PC-9 (cell line): Measurements from ENCODE around the gene PTCSC3. TPM values are rescaled to one million over a fixed set of nuclear protein-coding genes. Genes with fewer than 3 reads are reported as not detected.

Source experiments
- BruUV-seq: library from RNA; stranded (reverse); fragments of 400-500 nt; replicated peaks from 2 replicates; lab custom pipeline; 2021; lab: Mats Ljungman, UMichigan
- CTCF ChIA-PET: fragments of 300-600 bp; sonication (Branson Sonifier 250); formaldehyde crosslinking; loops from one replicate; lab custom pipeline; 2022; ENCODE audit warnings: antibody characterized with exemption; lab: Charles Lee
- POLR2A ChIA-PET: fragments of 300-600 bp; sonication (Branson Sonifier 250); formaldehyde crosslinking; loops from one replicate; lab custom pipeline; 2022; ENCODE audit warnings: antibody characterized with exemption; ENCODE audit not compliant: unreplicated experiment; lab: Charles Lee
- DNase-seq, 2 experiments: peaks; one replicate each; pipeline versions ENCODE4 v3.0.0 to v3.0.0-alpha.2; 2015 to 2022; ENCODE audit warnings: mixed read lengths in 1 of 2
- H2AFZ ChIP-seq: fragments of 200-600 bp; sonication (generic); 2 replicates; pipeline ENCODE4 v1.8.1; 2017; ENCODE audit warnings: antibody characterized with exemption
- H3F3A ChIP-seq: fragments of 200-600 bp; sonication (generic); 2 replicates; pipeline ENCODE4 v1.8.1; 2017; ENCODE audit warnings: antibody characterized with exemption, mild to moderate bottlenecking, low read depth; ENCODE audit not compliant: insufficient read depth
- H3K27ac ChIP-seq: fragments of 200-600 bp; sonication (generic); 2 replicates; pipeline ENCODE4 v1.6.1; 2016; ENCODE audit warnings: mixed run types
- H3K27me3 ChIP-seq: fragments of 200-600 bp; sonication (generic); 2 replicates; pipeline ENCODE4 v1.6.1; 2016; ENCODE audit warnings: low read depth, mixed run types; ENCODE audit not compliant: insufficient read depth
- H3K36me3 ChIP-seq: fragments of 200-600 bp; sonication (generic); 2 replicates; pipeline ENCODE4 v1.6.1; 2016; ENCODE audit warnings: low read depth, mixed run types
- H3K4me1 ChIP-seq: fragments of 200-600 bp; sonication (generic); replicated peaks from 2 replicates; pipeline ENCODE4 v1.6.1; 2016; ENCODE audit warnings: mixed run types; ENCODE audit not compliant: insufficient read depth
- H3K4me2 ChIP-seq: fragments of 200-600 bp; sonication (generic); 2 replicates; pipeline ENCODE4 v1.6.1; 2017; ENCODE audit warnings: mixed run types
- H3K4me3 ChIP-seq: fragments of 200-600 bp; sonication (generic); 2 replicates; pipeline ENCODE4 v1.6.1; 2016; ENCODE audit warnings: mixed run types
- H3K79me2 ChIP-seq: fragments of 200-600 bp; sonication (generic); 2 replicates; pipeline ENCODE4 v1.6.1; 2017; ENCODE audit warnings: low read depth, mixed run types
- H3K9me2 ChIP-seq: fragments of 200-600 bp; sonication (generic); 2 replicates; pipeline ENCODE4 v1.8.1; 2017; ENCODE audit warnings: mild to moderate bottlenecking; ENCODE audit not compliant: insufficient read depth
- H3K9me3 ChIP-seq: fragments of 200-600 bp; sonication (generic); 2 replicates; pipeline ENCODE4 v1.8.1; 2016; ENCODE audit warnings: low read depth; ENCODE audit not compliant: insufficient read depth
- H4K20me1 ChIP-seq: fragments of 200-600 bp; sonication (generic); 2 replicates; pipeline ENCODE4 v1.8.1; 2017; ENCODE audit not compliant: insufficient read depth
- CTCF ChIP-seq: fragments of 200-600 bp; sonication (generic); conservative IDR thresholded peaks from 2 replicates; pipeline ENCODE4 v1.6.1; 2017; ENCODE audit warnings: mixed run types, antibody characterized with exemption, mild to moderate bottlenecking, moderate library complexity
- EZH2 ChIP-seq: fragments of 200-600 bp; sonication (generic); IDR thresholded peaks from 2 replicates; pipeline ENCODE4 v1.8.0; 2017; ENCODE audit warnings: antibody characterized with exemption, low read depth
- intact Hi-C: fragments of 100-400 bp; cut with micrococcal nuclease; formaldehyde crosslinking; loops from one replicate; pipeline ENCODE4 v1.10.0; 2022; ENCODE audit not compliant: unreplicated experiment
- total RNA-seq: library from RNA; stranded (reverse); gene quantifications from 2 replicates; pipeline ENCODE4 v1.2.3, GENCODE V29; 2021

Gene PTCSC3
- total RNA-seq, 1 experiment from 2014 or later, result not detected

- CTCF ChIA-PET, result no interaction called here
Observed at GRCh38 chr14:36215217-36215598, 38.7 kb upstream of the PTCSC3 start.

GRCh38 chr14:36214476-36215216 is 38.1 kb upstream of the PTCSC3 start:
- intact Hi-C loops, result no loop called here
- Histone ChIP-seq H3K4me3 (no peak overlapping the region), H3K4me1 (no peaks in the 10 kb centered on the region), H3K9me2 (no peaks in the 10 kb centered on the region), H3K4me2 (peak overlapping the region; percentile 26; the same call in 1 of the 2 replicates), H3K9me3 (no peaks in the 10 kb centered on the region), H2AFZ (no peak overlapping the region), H3K27ac (no peak overlapping the region), H3K36me3 (no peaks in the 10 kb centered on the region), H3F3A (no peaks in the 10 kb centered on the region), H3K27me3 (no peaks in the 10 kb centered on the region), H3K79me2 (no peaks in the 10 kb centered on the region), H4K20me1 (no peaks in the 10 kb centered on the region)
- ChIA-PET POLR2A (no interaction called here), CTCF (no interaction called here)
- no TSS peak for BruUV-seq
- DNase-seq, result peak in 1 of 2 experiments; percentile 63
- TF ChIP-seq CTCF (no peak), EZH2 (no peak)

More at GRCh38 chr14:36215217-36215598, 38.7 kb upstream of the PTCSC3 start:
- peak in 1 of 2 experiments; percentile 46 for DNase-seq
- no peaks in the 10 kb centered on the region for H3F3A ChIP-seq
- no peak overlapping the region for H3K27ac ChIP-seq
- H4K20me1 ChIP-seq, result no peaks in the 10 kb centered on the region
- no peaks in the 10 kb centered on the region for H3K9me2 ChIP-seq
- POLR2A ChIA-PET, result no interaction called here
- H3K4me3 ChIP-seq, result no peak overlapping the region
- no peak overlapping the region for H2AFZ ChIP-seq
- no peaks in the 10 kb centered on the region for H3K4me1 ChIP-seq
- peak overlapping the region; percentile 26; the same call in 1 of the 2 replicates for H3K4me2 ChIP-seq
- intact Hi-C loops, result no loop called here
- no peaks in the 10 kb centered on the region for H3K27me3 ChIP-seq
- H3K36me3 ChIP-seq, result no peaks in the 10 kb centered on the region
- no TSS peak for BruUV-seq
- no peaks in the 10 kb centered on the region for H3K9me3 ChIP-seq
- no peaks in the 10 kb centered on the region for H3K79me2 ChIP-seq
- no peak for TF ChIP-seq CTCF

GRCh38 chr14:36212987-36213386 is 36.5 kb upstream of the PTCSC3 start:
- Histone ChIP-seq H3K79me2 (no peaks in the 10 kb centered on the region), H3K36me3 (no peaks in the 10 kb centered on the region), H3F3A (no peaks in the 10 kb centered on the region), H3K9me2 (no peaks in the 10 kb centered on the region), H3K9me3 (no peaks in the 10 kb centered on the region), H3K27ac (no peak overlapping the region), H3K4me1 (no peaks in the 10 kb centered on the region), H4K20me1 (no peaks in the 10 kb centered on the region), H3K4me3 (no peak overlapping the region), H3K27me3 (no peaks in the 10 kb centered on the region), H2AFZ (no peak overlapping the region), H3K4me2 (no peak overlapping the region)
- ChIA-PET CTCF (no interaction called here), POLR2A (no interaction called here)
- BruUV-seq, result no TSS peak
- DNase-seq, result no peak
- intact Hi-C loops, result no loop called here
- TF ChIP-seq CTCF (no peak), EZH2 (no peak)
